Upper lobe of left lung (tissue), 6 donors: ENCODE data around the gene EPHA4. TPM values are rescaled to one million over a fixed set of nuclear protein-coding genes. Genes with fewer than 3 reads are reported as not detected.

Source experiments
- ATAC-seq, 2 donors: fragments of 200-7000 bp; cut with Tn5 transposase; one replicate each; pipeline ENCODE4 v1.9.1; 2022; ENCODE audit warnings: mild to moderate bottlenecking in 2 of 2, moderate library complexity in 2 of 2; ENCODE audit not compliant: low FRiP score in 2 of 2
- DNase-seq, 2 donors: peaks; one replicate each; pipeline ENCODE4 v3.0.0-alpha.2; 2019 to 2020
- H3K27ac ChIP-seq, 4 donors: fragments of 200-600 bp; sonication (generic); one replicate each; pipeline ENCODE4 v1.5.1; 2016 to 2019
- H3K27me3 ChIP-seq, 4 donors: fragments of 200-600 bp; sonication (generic); one replicate each; pipeline ENCODE4 v1.5.1; 2017 to 2019
- H3K36me3 ChIP-seq, 4 donors: fragments of 200-600 bp; sonication (generic); one replicate each; pipeline ENCODE4 v1.5.1; 2016 to 2019
- H3K4me1 ChIP-seq, 4 donors: fragments of 200-600 bp; sonication (generic); one replicate each; pipeline ENCODE4 v1.5.1; 2018 to 2019
- H3K4me3 ChIP-seq, 4 donors: fragments of 200-600 bp; sonication (generic); one replicate each; pipeline ENCODE4 v1.5.1; 2017 to 2019; ENCODE audit warnings: mild to moderate bottlenecking in 2 of 4, moderate library complexity in 1 of 4
- H3K9me3 ChIP-seq, 4 donors: fragments of 200-600 bp; sonication (generic); one replicate each; pipeline ENCODE4 v1.5.1; 2018 to 2019
- CTCF ChIP-seq, 6 experiments: fragments of 450-650 bp in 4 of 6; fragments of 200-600 bp in 2 of 6; sonication (generic) in 2 of 6; IDR thresholded peaks; one replicate each; pipeline ENCODE4 v1.5.1; 2016 to 2019; ENCODE audit warnings: antibody characterized with exemption in 6 of 6
- EP300 ChIP-seq, 4 donors: sonication (generic); formaldehyde crosslinking; IDR thresholded peaks; one replicate each; pipeline ENCODE4 v1.5.1; 2017; ENCODE audit warnings: antibody characterized with exemption in 4 of 4, control low read depth in 2 of 4
- POLR2A ChIP-seq, 4 donors: fragments of 450-650 bp; IDR thresholded peaks; one replicate each; pipeline ENCODE4 v1.5.1; 2016 to 2017; ENCODE audit warnings: antibody characterized with exemption in 4 of 4, mild to moderate bottlenecking in 2 of 4
- POLR2AphosphoS5 ChIP-seq, 2 donors: sonication (generic); formaldehyde crosslinking; IDR thresholded peaks; one replicate each; pipeline ENCODE4 v1.5.1; 2017; ENCODE audit warnings: antibody characterized with exemption in 2 of 2
- WGBS, 2 donors: methylation state at CpG; one replicate each; pipeline ENCODE4 v1.1.5; 2017 to 2018; 5-methylcytosine and 5-hydroxymethylcytosine counted together
- total RNA-seq, 6 donors: library from RNA; depleted of rRNA in 4 of 6; stranded (reverse); fragments of >200 nt in 4 of 6; gene quantifications; one replicate each; pipeline versions ENCODE4 v1.1.0 to v1.2.1, GENCODE V29; 2016 to 2021
- donor health status: DM: no; HTN: no; CAD: no; lungs with moderate emphysema.
- donor health status: DM: no; HTN: yes; CAD: no; lungs with severe emphysema.

The EPHA4 gene
- total RNA-seq, 6 donors from 2014 or later, result 9.5 to 33.5 (median 22.3) TPM

DNA sequence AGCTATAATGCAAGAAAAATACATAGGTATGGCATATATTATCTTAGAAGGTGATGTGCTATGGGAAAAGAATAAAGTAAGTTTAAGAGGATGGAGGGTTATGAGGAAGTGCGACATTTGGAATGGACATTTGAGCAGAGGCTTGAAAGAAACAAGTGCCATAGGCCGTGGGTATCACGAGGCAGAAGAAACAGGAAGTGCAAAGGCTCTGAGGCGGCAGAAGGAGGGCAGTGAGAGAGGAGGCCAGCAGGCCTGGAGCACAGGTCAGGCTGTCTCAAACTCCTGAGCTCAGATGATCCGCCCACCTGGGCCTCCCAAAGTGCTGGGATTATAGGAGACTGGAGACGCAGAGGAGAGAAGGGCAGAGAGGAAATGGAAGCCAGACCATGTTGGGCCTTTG, 40.7 kb upstream of the EPHA4 start:
- Histone ChIP-seq H3K9me3 (no peaks in the 10 kb centered on the region), H3K27me3 (no peaks in the 10 kb centered on the region), H3K27ac (no peak overlapping the region), H3K4me3 (no peak overlapping the region), H3K36me3 (no peaks in the 10 kb centered on the region), H3K4me1 (peaks cover 0 to 4% (median 0%) of the 10 kb centered on the region in 4 donors)
- no peak for DNase-seq
- no peak for ATAC-seq
- no peak for TF ChIP-seq POLR2A (IDR thresholded peaks at IDR 0.05)
- TF ChIP-seq CTCF (IDR thresholded peaks at IDR 0.05), result no peak
- TF ChIP-seq POLR2AphosphoS5 (IDR thresholded peaks at IDR 0.05), result no peak
- TF ChIP-seq EP300 (IDR thresholded peaks at IDR 0.05), result no peak
- 89 to 90% methylated on average over 6 of the region's 6 CpGs for WGBS, 2 donors

DNA sequence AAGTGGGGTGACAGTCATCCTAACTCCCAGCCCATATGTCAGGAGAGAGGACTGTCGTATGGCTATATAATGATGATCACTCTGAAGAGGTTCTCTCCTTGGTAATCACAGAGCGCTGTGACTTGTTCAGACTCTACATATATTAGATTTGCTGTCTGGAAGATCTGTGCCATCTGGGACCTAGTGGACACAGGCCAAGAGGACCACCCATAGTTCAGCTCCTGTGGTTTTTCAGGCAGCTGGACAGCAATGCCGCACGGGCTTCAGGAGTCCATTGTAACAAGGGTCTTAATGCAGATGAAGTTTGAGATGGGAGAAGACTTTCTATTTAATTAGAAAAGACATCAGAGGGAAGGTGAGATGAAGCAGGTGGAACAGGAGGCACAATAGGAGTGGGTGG, 40.1 kb upstream of the EPHA4 start:
- Histone ChIP-seq H3K27me3 (no peaks in the 10 kb centered on the region), H3K27ac (no peak overlapping the region), H3K9me3 (no peaks in the 10 kb centered on the region), H3K36me3 (no peaks in the 10 kb centered on the region), H3K4me3 (no peak overlapping the region), H3K4me1 (peaks cover 0 to 4% (median 0%) of the 10 kb centered on the region in 4 donors)
- TF ChIP-seq EP300 (IDR thresholded peaks at IDR 0.05) (no peak), POLR2AphosphoS5 (IDR thresholded peaks at IDR 0.05) (no peak), POLR2A (IDR thresholded peaks at IDR 0.05) (no peak), CTCF (IDR thresholded peaks at IDR 0.05) (no peak)
- DNase-seq (no peak), ATAC-seq (no peak)
- WGBS, 2 donors, result 63 to 79% methylated on average over 4 of the region's 4 CpGs

- H3K4me3 ChIP-seq, result no peak overlapping the region
- DNase-seq (peak in 1 of 2 donors; percentile 72), ATAC-seq (peak; percentile 56 to 73)
- WGBS, 2 donors, result 36 to 42% methylated on average over 8 of the region's 8 CpGs
- H3K36me3 ChIP-seq, result no peaks in the 10 kb centered on the region
- no peaks in the 10 kb centered on the region for H3K9me3 ChIP-seq
- peak overlapping the region in 3 of 4 donors; percentile 5 to 78 (median 36) for H3K27ac ChIP-seq
- no peaks in the 10 kb centered on the region for H3K27me3 ChIP-seq
- H3K4me1 ChIP-seq, result peaks cover 0 to 4% (median 0%) of the 10 kb centered on the region in 4 donors
- peak in 3 of 4 donors; percentile 93 to 99 (median 95) for TF ChIP-seq EP300 (IDR thresholded peaks at IDR 0.05)
- TF ChIP-seq POLR2AphosphoS5 (IDR thresholded peaks at IDR 0.05), result peak; percentile 19 to 77
- no peak for TF ChIP-seq CTCF (IDR thresholded peaks at IDR 0.05)
- TF ChIP-seq POLR2A (IDR thresholded peaks at IDR 0.05), result no peak
Measured at GRCh38 chr2:221610675-221611074, 38.6 kb upstream of the EPHA4 start.

GRCh38 chr2:221610255-221610654, 38.2 kb upstream of the EPHA4 start:
- H3K27ac ChIP-seq, result peak overlapping the region in 1 of 4 donors; percentile 44
- peaks cover 0 to 4% (median 0%) of the 10 kb centered on the region in 4 donors for H3K4me1 ChIP-seq
- no peak overlapping the region for H3K4me3 ChIP-seq
- no peaks in the 10 kb centered on the region for H3K36me3 ChIP-seq
- TF ChIP-seq EP300 (IDR thresholded peaks at IDR 0.05) (no peak), POLR2AphosphoS5 (IDR thresholded peaks at IDR 0.05) (no peak), POLR2A (IDR thresholded peaks at IDR 0.05) (no peak), CTCF (IDR thresholded peaks at IDR 0.05) (no peak)
- 69 to 76% methylated on average over 2 of the region's 2 CpGs for WGBS, 2 donors
- ATAC-seq, result no peak
- DNase-seq, result no peak
- H3K27me3 ChIP-seq, result no peaks in the 10 kb centered on the region
- no peaks in the 10 kb centered on the region for H3K9me3 ChIP-seq

DNA sequence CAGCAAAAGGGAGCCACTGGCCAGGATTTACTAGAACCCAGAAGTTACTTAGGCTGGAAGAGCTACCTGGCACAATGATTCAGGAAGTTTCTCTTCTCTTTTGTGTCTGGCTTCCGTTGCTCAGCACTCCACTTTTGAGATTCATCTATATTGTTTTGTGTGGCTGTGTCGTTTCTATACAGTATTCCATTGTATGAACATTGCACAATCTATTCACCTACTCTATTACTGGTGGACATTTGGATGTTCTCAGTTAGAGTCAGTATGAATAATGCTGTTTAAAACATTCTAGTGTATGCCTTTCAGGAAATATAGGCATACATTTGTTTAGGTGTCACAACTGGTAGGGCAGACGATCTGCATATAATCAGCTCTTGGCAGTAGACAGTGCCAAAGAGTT, 36.3 kb upstream of the EPHA4 start:
- DNase-seq (no peak), ATAC-seq (no peak)
- TF ChIP-seq CTCF (IDR thresholded peaks at IDR 0.05), result no peak
- TF ChIP-seq POLR2AphosphoS5 (IDR thresholded peaks at IDR 0.05), result no peak
- no peak for TF ChIP-seq EP300 (IDR thresholded peaks at IDR 0.05)
- no peak for TF ChIP-seq POLR2A (IDR thresholded peaks at IDR 0.05)
- WGBS, 2 donors, result 59 to 69% methylated on average over 3 of the region's 3 CpGs
- Histone ChIP-seq H3K4me1 (no peaks in the 10 kb centered on the region), H3K4me3 (no peak overlapping the region), H3K27me3 (no peaks in the 10 kb centered on the region), H3K9me3 (no peaks in the 10 kb centered on the region), H3K36me3 (no peaks in the 10 kb centered on the region), H3K27ac (no peak overlapping the region)
